ENCODE measurements around the gene C16orf95.

C16orf95 gene

GRCh38 chr16:87330646-87331045, 13.5 kb upstream of the C16orf95 start:
- no peak for DNase-seq

- DNase-seq = no peak
Observed at GRCh38 chr16:87330257-87330624, 13.0 kb upstream of the C16orf95 start.

DNA sequence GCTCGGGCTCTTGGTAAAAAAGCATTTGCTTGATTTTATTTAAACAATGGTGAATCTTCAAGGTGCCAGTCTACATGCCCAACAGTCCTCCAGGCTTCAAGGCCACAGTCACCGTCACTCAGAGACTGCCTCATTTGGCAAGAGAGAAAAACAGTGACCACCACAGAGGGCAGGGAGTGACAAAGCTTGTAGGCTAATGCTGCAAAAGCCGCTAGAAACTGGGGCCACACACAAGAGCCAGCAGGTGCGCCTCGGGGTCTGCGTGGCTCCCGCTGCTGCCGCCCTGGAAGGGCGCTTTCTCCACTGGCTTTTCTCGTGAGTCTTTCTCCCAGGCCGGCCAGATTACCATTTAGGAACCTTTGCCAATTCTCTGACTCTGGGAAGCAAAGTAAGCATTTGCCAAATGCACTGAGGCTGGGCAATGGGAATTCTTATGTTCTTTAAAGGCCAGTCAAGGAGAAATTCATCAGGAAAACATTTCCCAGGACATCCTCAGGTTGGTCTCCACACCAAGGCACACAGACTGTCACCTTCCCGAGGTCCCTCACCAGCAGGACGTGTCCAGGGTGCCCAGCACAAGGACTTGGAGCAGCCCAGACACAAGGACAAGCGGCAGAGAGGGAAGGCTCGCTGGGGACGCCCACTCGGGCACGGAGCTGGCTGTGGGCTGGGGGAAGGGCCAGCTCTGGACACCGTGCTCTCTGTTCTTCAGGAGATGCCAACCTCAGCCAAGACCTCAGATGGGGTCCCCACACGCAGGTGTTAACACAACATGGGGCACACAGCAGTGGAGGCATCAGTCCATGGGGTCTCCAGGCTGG, 12.5 kb upstream of the C16orf95 start:
- DNase-seq = no peak

DNA sequence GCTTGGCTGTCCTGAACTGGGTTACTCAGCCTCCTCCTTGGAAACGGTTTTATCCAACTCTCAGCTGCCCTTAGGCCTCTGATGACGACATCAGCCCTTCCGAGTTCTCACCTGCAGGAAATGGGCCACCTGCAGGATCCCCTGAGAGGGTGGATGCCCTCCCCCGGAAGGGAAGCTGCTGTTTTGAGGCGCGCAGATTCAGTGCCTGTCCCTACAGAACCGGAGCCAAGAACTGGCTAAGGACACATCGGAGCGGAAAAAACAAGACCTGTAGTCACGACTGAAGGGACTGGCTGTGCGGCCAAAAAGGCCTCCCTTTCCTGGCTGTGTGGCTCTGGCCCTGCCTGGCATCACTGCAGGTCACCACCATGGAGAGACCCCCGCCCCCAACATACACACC, 11.7 kb upstream of the C16orf95 start:
- no peak for DNase-seq

DNA sequence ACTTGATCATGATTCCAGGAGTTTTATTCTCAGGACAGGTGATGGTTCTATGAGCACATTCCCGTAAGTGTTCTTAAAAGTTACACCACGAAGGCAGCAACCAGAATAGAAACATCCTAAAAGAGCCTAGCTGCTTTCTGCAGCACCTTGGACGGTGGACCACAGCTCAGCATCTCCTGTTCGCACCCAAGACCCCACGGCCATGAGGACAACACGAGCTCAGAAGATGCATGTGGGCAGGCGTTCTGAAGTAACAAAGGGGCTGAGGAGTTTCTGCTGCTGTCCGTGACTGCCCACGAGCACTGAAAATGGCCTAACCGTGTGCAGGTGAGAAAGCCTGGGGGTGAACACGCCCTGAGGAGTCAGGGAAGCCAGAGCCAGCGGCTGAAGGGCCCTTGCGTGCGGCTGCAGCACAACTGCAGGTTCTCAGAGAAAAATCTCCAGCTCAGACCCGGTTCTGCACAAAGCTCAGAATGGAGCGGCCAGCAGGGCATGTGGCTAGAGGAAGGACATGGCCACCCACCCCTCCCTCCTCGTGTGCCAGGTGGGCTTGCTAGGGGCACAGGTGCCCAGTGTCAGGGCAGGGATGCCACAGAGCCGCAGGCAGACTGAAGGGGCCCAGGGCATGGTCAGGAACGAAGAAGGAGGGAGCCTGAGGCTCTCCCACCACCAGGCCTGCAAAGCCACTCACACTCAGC, 10.8 kb upstream of the C16orf95 start:
- DNase-seq = no peak

DNA sequence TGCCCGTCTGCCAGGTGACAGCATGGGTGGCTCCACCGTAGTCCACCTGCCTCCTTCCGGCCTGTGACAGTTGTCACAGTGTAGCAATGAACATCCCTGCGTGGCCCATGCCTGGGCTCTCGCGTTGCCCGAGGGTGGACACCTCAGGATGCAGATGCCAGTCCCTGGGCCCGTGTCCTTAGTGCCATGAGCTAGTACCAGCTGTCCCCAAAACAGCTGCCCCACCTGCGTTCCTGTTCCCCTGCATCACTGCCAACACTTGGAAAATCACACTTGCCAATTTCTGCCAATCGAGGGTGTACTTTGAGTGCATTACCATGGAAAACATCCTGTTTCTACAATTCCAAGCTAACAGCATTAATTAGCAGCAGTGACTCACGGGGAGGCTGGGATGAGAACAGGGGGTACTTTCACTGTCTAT, 9.0 kb upstream of the C16orf95 start:
- DNase-seq = no peak

DNA sequence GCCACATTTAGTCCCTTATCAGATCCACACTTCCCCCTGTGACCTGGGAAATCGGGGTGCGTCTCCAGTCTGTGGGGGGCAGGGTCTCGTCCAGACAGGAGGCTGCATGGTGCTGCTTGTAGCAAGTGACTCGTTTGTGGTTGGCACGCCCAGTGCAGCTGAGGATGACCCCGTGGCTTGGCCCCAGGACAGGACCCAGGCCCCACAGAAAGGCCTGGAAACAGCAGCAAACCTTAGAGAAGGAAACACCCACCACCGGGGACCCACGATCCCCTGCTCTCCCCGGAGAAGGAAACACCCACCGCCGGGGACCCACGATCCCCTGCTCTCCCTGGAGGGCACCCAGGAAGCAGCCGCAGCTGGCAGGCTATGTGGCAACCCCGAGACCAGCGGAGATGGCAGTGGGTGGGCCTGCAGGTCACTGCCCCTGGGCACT, 8.2 kb upstream of the C16orf95 start:
- DNase-seq = no peak

DNA sequence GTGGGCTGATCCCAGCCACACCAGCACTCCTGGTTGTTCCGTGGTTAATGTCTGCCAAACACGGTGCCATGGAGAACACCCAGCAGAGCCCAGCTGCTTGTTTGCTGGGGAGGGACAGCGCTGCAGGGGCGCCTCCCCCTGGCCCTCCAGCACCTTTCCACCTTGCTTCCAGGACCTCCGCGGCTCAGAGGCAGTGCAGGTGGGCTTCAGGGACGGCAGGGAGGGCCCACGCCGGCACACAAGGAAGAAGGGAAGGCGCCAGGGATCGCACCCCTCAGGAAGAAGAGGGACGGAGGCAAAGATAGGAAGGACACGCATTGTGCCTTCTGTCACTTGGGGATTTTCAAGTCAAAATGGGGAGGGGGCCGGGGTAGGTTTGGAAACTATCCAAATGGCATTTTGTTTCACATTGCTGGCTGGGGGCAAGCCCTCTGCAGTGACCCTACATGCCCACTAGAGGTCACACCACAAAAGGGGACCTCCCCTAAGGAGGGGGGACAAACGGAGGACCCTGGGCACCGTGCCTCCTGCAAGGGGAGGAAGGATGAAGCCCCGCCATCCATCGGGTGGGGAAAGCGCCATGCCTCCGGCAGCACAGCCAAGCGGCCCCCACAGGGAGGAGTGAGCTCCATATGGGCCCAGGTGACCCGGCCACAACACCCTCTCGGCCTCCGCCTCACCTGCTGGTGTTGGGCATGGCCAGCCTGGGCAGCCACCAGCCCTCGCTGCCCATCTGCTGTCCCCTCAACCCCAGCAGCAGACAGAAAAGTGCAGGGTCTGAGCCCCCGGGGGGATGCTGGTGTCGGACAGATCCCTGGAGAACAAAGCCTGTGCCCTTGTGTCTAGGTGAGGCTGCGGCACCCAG, 7.5 kb upstream of the C16orf95 start:
- no peak for DNase-seq

DNA sequence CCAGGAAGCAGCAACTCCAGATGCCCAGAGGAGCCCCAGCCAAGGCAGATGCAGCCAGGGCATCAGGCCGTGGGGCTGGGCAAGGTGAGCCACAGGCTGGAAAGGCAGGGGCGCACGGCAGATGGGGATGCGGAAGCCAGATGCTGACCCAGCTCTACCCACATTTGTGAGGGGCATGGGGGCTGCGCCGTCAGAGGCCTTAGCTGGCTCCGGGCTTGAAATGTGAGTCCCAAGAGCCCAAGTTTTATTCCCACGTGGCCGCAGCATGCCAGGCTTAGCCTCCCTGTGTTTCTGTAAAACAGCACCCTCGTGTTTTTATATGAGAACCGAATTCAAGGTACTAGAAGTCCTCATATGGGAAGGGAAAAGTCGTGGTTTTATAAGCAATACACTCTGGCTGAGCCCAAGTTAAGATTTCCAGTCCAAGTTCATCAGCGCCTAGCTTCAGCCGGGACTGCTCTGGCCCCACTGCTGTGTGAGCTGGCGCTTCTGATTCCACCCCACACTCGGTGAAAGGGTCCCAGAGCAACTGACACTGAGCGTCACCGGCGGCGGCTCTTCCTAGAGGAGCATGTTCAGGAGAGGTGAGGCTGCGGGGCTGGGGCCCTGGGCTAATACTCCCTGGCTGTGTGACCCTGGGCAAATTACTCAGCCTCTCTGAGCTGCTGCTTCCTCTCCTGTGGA, 6.7 kb upstream of the C16orf95 start:
- DNase-seq = no peak

DNA sequence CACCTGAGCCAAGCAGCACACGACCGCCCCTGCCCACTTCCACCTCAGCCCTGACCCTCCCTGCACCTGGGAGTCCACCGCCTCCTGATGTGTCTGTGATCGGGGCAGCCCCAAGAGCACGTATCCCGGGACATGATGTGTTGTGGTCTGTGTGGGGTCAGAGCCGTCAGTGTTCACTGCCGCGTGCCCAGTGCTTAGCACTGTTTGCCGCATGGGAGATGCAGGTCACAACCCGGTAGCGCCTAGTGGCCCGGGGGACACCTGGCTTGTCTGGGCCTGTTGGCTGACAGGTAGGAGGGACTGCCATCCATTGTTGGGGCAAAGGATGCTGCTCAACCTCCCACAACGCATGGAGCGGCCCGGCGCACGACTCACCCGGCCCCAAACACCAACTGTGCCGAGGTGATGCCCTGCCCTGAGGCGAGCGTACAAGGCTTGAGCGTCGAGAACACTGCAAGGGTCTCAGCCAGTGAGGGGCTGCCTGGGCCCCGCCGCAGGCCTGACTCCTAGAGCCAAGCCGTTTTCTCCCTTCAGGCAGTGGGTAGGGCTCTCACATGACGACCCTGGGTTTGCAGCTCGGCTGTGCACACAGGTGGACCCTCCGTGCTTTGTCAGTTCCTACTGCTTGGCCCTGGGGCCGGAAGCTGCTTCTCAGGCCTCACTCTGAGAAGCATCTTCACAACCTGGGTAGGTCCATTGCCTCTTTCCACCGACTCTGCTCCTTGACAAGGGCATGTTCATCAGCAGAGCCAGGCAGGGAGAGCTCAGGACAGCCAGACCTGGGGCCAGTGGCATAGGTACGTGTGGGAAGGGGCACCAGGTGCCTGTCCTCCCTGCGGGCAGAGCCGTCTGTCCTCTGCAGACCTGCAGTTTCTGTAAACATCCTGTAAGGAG, 5.9 kb upstream of the C16orf95 start:
- no peak for DNase-seq

- no peak for DNase-seq
Observed at GRCh38 chr16:87322360-87322759, 5.2 kb upstream of the C16orf95 start.

- no peak for DNase-seq
Observed at GRCh38 chr16:87321336-87322107, 4.3 kb upstream of the C16orf95 start.

- no peak for DNase-seq
Observed at GRCh38 chr16:87320510-87321227, 3.5 kb upstream of the C16orf95 start.

- DNase-seq = no peak
Observed at GRCh38 chr16:87319997-87320491, 2.9 kb upstream of the C16orf95 start.

DNA sequence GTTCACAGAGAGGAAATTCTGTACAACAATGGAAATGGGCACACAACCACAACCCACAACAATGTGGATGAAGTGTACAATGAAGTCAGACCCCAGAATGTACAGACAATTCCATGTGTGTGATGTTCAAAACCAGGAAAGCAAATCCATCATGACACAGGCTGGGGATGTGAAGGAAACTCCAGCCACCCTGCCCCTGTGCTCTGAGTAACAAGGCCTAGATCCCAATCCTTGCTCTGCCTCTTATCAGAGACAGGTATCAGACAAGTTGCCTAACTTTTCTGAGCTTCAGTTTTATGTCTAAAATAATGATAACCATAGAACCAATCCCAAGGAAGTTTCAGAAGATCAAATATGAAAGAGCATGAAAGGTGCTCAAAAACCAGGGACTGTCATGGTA, 1.8 kb upstream of the C16orf95 start:
- no peak for DNase-seq

DNA sequence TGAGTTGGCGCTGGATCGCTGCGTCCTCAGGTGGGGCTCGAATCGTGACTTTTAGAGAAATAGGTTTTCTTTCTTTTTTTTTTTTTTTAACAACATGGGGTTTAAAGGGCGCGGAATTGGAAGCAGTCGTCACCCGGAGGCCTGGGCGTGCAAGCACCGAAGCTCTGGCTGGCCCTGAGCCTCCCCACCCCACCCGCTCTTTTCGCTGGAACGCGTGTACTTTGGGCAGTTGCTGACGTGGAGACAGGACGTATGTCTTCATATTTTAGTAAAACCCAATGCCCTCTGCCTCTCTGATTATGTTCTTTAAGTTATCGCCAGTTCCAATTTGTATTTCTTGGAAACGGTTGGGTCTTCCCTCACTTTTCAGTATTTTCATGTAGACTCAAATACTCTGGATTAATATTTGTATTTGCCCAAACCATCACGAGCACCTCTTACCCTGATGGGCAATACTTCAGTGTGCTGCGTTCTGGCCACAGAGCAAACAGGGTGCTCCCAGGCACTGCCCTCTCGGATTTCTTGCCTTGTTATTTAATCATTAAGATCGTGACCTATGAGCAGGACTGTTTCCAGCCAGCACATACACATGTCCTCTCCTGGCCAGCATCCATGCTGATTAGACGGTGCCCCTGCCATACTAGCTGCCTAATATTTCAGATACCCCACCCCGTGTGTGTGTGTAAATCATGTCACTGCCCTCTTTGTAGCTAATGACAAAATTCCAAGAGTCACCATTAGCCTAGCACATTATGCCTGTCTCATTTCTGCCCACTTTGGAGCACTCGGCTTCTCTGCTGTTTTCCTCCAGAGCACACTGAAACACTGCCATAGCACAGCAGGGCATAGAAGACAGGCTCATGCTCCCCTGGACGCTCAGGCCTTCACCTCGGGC, 805 bp upstream of the C16orf95 start:
- DNase-seq = peak; percentile 11

GRCh38 chr16:87316450-87316922, 706 bp downstream of the C16orf95 start:
- DNase-seq = no peak

DNA sequence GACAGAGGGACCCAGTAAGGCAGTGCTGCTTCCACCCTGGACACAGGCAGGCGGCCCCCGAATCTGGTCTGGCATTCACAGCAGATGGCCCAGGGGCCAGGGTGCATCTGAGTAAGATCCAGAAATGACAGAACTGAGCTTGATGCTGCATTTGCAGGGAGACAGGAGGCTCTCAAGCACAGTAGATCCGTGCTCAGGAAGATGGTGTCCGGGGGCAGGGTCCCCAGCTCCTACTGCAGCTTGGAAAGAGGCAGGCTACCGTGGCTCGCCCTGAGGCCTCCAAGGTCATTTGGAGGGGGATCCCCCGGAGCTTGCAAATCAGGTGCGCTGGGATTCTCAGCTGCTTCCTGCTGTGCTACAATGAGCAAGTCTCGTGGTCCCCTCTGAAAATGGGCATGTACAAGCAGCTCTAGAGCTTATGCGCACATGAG, 2.2 kb downstream of the C16orf95 start:
- no peak for DNase-seq

DNA sequence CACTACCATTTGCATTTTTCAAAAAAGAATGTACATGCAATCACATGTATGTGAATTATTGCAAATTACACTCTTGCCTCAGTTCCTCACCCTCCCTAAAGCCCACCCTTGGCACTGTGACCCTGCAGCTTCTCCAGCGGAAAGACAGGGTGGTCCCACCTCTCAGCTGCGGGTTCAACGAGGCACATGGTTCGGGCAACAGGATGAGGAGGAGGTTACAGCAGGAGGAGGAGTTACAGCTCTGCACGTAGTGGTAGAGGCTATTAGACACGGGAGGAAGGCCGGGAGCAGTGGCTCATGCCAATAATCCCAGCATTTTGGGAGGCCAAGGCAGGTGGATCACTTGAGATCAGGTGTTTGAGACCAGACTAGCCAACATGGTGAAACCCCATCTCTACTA, 5.2 kb downstream of the C16orf95 start:
- no peak for DNase-seq
